ENCODE data around the gene PIWIL1.

The PIWIL1 gene

GRCh38 chr12:130337488-130338303 lies at the start of gene PIWIL1:
Gene PIWIL1, plus strand, starts transcription at chr12:130337887. Its CDS starts 4,705 bp downstream, at chr12:130342592.
- no peak for DNase-seq (ENCODE audit: low read depth)

DNA sequence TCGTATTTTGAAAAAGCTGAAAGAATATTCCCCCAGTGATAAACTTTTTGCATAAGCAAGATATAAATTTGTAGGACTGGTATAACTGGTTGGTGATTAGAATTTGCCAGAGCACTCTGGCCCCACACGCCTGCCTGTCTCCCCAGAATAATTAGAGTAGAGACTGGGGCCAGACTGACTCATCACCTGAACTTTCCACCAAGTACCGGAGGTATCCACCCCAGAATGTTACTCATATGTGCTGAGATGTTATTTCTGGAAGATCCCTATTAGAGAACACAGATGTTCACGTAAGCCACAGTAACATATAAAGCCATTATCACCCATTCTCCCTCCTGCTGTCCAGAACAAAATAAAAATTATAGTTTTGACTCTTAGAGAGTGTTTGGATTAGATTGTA lies 49.5 kb upstream of the PIWIL1 start:
- DNase-seq (ENCODE audit: low read depth) = no peak

GRCh38 chr12:130288691-130289090 lies 49.0 kb upstream of the PIWIL1 start:
- no peak for DNase-seq (ENCODE audit: low read depth)

DNA sequence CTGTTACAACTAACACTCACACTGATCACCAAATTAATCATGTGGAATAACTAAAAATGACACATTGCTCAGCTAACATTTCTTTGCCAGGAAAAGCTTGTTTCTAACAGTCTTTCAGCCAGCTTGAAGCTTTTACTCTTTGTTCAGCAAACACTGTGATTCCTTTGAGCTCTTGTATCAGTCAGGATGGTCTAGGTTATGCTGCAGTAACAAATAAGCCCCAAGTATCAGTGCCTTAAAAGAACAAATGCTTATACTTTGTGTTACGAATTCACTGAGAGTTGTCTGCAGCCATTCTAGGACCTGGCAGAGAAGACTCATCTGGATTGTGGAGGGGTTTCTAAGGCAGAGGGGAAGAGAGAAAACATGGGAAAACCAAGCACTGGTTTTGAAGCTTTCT lies 47.6 kb upstream of the PIWIL1 start:
- DNase-seq (ENCODE audit: low read depth) = no peak

DNA sequence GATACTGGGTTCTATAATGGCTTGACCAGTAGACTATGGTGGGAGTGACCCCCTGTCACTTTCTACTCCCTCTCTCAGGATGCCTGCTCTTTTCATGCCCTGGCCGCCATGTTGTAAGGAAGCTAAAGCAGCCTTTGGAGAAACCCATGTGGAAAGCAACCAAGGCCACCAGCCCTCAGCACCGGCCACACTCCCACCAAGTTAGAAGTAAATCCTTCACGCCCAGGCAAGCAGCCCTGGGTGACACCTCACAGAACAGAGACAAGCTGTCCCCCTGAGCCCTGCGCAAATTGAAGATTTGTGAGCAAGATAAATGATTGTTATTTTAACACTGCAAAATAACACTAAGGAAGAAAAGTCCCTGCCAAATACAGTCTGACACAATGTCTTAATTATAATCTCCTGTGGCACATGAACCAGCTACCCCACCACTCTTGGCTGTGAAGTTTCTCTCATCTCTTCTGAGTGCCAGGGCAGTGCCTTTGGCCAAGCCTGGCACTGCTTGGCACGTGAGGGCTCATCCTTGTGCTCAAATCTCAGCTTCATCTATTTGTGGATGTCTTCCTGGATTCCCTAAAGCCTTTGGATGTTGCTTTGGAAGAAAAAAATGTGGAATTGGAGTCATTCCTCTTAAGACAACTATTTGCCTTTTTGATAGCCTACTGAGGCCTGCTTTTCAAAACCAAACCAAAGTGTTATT lies 39.2 kb upstream of the PIWIL1 start:
- no peak for DNase-seq (ENCODE audit: low read depth)

DNA sequence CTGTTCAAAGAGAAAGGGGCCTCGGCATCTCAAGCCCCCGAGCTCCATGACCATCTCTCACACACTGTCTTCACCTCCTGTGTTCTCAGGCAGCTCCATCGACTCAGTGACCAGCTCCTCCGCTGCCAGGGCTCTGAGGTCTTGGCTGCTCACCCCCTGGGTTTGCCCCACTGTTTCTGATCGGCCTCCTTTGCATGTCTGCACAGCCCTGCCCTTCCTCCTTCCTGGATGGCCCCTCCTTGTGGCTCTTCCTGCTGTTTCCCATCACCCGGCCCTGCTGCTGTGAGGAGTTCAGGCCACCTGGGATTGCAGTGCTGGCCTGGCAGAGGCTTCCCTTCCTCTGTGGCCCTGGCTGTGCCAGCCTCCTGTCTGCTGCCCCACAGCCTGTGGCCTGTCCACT lies 38.1 kb upstream of the PIWIL1 start:
- DNase-seq (ENCODE audit: low read depth) = no peak

DNA sequence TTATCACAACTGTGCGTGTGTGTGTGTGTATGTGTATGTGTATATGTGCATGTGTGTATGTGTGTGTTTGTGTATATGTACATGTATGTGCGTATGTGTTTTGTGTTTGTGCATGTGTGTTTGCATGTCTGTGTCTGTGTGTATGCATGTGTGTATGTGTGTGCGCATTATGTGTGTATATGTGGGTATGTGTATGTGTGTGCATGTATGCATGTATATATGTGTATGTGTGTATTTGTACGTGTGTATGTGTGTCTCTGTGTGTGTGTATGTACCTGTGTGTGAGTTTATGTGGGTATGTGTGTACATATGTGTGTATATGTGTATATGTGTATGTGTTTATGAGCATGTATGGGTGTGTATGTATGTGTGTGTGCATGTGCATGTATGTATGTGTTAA lies 37.6 kb upstream of the PIWIL1 start:
- no peak for DNase-seq (ENCODE audit: low read depth)

GRCh38 chr12:130300737-130301535 lies 36.8 kb upstream of the PIWIL1 start:
- DNase-seq (ENCODE audit: low read depth) = no peak

DNA sequence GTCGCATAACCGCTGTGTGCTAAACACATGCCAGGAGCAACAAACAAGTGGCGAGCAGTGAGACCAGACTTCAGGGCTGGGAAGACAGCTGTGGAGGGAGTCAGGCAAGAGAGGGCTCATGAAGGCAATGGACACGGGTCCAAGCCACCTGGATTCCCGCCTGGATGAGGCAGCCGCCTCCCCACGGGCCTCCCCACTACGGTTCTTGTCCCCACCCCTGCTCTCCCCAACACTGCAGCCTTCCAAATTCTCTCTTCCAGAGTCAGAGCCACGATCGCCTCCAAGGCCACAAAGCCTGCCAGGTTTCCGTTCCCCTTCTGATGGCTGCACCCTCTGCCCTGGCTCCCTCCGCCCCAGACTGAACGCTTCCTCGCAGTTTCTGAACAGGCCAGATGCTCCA lies 36.1 kb upstream of the PIWIL1 start:
- no peak for DNase-seq (ENCODE audit: low read depth)

GRCh38 chr12:130303781-130304180 lies 33.9 kb upstream of the PIWIL1 start:
- DNase-seq (ENCODE audit: low read depth) = no peak

- no peak for DNase-seq (ENCODE audit: low read depth)
Observed at GRCh38 chr12:130307859-130308258, 29.8 kb upstream of the PIWIL1 start.

GRCh38 chr12:130308393-130308792 lies 29.3 kb upstream of the PIWIL1 start:
- DNase-seq (ENCODE audit: low read depth) = no peak

DNA sequence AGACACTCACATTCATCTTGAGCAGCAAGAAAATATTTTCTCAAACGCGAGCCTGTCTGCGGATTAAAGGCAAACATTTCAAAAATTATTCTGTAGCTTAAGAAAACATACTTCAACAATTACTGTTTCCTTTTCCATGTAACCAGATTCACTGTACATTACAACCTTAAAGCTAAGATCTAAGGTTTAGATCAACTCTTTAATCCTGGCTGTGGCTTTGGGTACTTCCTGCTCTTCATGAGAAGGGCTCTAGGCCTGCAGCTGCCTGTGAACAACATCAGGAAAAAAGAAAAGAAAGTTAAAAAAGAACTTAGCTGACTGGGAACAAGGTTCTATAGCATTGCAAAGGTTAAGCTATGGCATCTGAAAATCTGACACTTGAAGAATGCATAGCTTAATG lies 21.4 kb upstream of the PIWIL1 start:
- DNase-seq (ENCODE audit: low read depth) = no peak

GRCh38 chr12:130320536-130320935 lies 17.2 kb upstream of the PIWIL1 start:
- no peak for DNase-seq (ENCODE audit: low read depth)

GRCh38 chr12:130322263-130322662 lies 15.4 kb upstream of the PIWIL1 start:
- no peak for DNase-seq (ENCODE audit: low read depth)

DNA sequence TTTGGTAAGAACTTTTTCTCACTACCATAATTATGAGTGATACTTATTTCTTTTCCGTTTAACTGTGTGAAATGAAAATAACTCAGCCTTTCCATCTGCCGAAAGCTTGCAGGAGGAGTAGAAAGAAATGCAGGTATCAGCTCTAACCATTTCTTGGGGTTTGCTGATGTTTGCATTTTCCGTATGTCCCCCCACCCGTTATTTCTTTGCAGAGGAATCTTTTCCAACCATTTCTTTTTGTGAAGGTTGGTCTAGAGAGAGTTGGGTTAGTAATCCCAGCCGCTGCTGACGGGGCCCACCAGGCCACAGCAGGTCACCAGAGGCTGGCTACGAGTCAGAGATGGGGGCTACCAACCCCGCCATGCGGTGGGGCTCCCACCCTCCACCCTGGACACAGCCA lies 7.0 kb upstream of the PIWIL1 start:
- no peak for DNase-seq (ENCODE audit: low read depth)

DNA sequence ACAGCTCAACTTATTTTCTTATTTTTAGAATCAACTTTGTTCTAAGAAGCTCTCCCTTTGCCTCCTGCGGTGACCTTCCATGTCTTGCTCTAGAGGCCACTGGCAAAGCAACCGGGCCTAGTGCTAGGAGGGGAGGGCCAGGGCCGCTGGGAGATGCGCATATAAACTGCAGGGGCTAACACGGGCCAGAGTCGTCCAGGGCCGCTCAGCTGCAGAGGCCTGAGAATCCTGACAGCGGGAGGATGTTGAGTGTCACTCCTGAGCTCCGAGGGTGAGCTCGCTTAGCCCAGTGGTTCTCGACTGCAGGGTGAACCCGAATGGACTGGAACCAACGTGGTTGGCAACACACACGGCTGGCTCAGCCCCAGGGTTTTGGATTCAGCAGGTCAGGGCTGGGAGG lies 6.5 kb upstream of the PIWIL1 start:
- DNase-seq (ENCODE audit: low read depth) = no peak

DNA sequence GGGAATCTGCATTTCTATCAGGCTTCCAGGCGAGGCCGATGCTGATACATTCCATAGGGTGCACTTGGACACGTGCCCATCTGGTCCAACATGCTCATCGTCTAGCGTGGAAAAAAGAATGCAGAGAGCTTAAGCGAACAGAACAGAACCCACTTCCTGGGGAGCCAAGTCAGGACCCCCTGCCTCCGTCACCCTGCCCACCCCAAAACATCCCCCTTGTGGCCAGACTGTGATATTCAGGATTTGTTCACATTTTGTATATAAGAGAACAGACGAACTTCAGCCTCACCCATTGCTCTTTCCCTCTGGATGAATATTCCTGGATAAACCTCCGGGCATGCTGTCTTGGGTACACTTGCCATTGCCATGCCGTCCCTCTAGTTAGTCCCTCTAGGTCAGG lies 4.3 kb upstream of the PIWIL1 start:
- no peak for DNase-seq (ENCODE audit: low read depth)

DNA sequence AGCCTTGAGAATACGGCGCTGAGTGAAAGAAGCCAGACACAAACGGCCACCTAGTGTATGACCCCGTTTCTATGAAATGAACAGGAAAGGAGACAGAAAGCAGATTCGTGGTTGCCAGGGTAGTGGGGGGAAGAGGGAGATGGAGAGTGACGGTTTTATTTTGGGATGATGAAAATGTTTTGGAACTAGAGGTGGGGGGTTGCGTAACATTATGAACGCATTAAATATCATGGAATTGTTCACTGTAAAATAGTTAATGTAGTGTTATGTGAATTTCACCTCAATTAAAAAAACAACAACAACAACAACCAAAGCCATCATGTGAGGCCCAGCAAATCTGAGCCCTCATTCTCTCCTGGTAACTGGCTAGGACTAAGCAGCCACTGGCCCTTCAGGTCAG lies 3.3 kb upstream of the PIWIL1 start:
- no peak for DNase-seq (ENCODE audit: low read depth)

- no peak for DNase-seq (ENCODE audit: low read depth)
Observed at GRCh38 chr12:130334937-130335336, 2.8 kb upstream of the PIWIL1 start.

DNA sequence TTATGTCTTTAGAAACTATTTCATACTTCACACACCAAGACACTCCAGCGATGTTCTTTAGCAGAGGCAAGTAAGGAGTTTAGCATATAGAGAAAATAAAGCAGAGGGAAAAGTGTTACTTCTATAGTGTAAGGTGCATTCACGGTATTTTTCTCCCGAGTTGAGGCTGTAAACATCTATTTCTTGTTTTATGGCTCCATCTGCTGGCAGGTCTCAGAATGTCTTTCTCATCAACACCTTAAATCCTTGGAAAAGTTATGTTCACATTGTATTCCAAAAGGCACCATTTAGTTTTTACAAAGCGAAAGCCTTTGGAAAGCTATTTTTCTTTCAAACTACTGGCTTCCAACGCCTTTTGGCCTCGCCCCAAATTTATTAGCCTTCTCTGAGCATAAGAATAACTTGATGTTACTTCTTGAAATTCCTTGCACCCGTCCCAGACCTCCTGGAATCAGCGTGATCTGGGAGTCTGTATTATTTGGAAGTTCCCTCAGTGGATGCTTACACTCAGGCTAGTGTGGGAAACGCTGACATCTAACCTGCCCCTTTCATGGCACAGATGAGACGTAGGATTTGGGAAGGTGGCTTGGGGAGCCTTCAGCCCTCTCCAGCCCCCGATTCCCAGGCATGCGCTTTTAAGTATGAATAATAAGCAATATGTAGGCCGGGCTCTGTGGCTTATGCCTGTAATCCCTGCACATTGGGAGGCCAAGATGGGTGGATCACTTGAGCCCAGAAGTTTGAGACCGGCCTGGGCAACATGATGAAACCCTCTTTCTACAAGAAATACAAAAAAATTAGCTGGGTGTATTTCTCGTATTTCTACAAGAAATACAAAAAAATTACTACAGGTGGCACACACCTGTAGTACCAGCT lies 1.9 kb upstream of the PIWIL1 start:
- no peak for DNase-seq (ENCODE audit: low read depth)

All from activated T-helper 9 cell treated with anti-CD3 and anti-CD28 coated beads, Interleukin-2, amount 50 U/mL, for 16 hours (primary cell).